K562 (cell line): Measurements from ENCODE around the gene SMG1. TPM values are rescaled to one million over a fixed set of nuclear protein-coding genes. Genes with fewer than 3 reads are reported as not detected.
A peak's percentile ranks its signal among the peaks of the same experiment; 100 is the strongest.
"Not testable (repeated sequence)": the region's sequence is repeated elsewhere in the genome, so short reads cannot be mapped to it uniquely, and the experiment has no call there.

Source experiments
- BHLHE40 ChIP-seq: IDR thresholded peaks from 2 replicates; pipeline ENCODE4 v1.6.1; 2011; ENCODE audit warnings: low read length, improper control_type of control experiment
- EGR1 ChIP-seq: fragments of 450-650 bp; conservative IDR thresholded peaks from 2 replicates; pipeline ENCODE4 v1.6.1; 2017; ENCODE audit warnings: mild to moderate bottlenecking
- FIP1L1 ChIP-seq: fragments of 200-400 bp; formaldehyde crosslinking; IDR thresholded peaks from 2 replicates; pipeline ENCODE4 v1.6.1; 2018; ENCODE audit warnings: mild to moderate bottlenecking, low read depth, low read length; ENCODE audit not compliant: poor library complexity, severe bottlenecking
- HMGN3 ChIP-seq: IDR thresholded peaks from 2 replicates; pipeline ENCODE4 v1.6.1; 2011; ENCODE audit warnings: borderline replicate concordance, low read depth, mild to moderate bottlenecking, mixed read lengths, low read length; ENCODE audit not compliant: insufficient read length; ENCODE audit errors: extremely low read depth
- KDM5B ChIP-seq: fragments of 200-600 bp; sonication (generic); IDR thresholded peaks from 2 replicates; pipeline ENCODE4 v1.6.1; 2012; ENCODE audit warnings: low read depth, mild to moderate bottlenecking, moderate library complexity, low read length, control low read depth, inconsistent platforms; ENCODE audit not compliant: insufficient replicate concordance
- NR2C2 ChIP-seq, 2 experiments: fragments of 200-800 bp in 1 of 2; sonication (Bioruptor generic) in 1 of 2; sonication (generic) in 1 of 2; formaldehyde crosslinking in 1 of 2; IDR thresholded peaks; 2 replicates each; pipeline versions ENCODE4 v1.6.1 to v1.8.0; 2016 to 2022; ENCODE audit warnings: mild to moderate bottlenecking in 1 of 2, missing compliant biosample characterization in 1 of 2, missing genetic modification characterization in 1 of 2, missing genetic modification reagents in 1 of 2
- POLR2G ChIP-seq: fragments of 200-400 bp; formaldehyde crosslinking; IDR thresholded peaks from 2 replicates; pipeline ENCODE4 v1.6.1; 2017; ENCODE audit warnings: low read depth, mild to moderate bottlenecking, antibody characterized with exemption, low read length, moderate library complexity
- ZFX ChIP-seq: sonication (generic); formaldehyde crosslinking; IDR thresholded peaks from 2 replicates; pipeline ENCODE4 v1.8.0; 2022; ENCODE audit warnings: mild to moderate bottlenecking, missing genetic modification reagents, moderate library complexity
- ZNF75A ChIP-seq: fragments of 450-650 bp; formaldehyde crosslinking; IDR thresholded peaks from 2 replicates; pipeline ENCODE4 v1.4.0; 2020; ENCODE audit warnings: mild to moderate bottlenecking
- polyA plus RNA-seq, 8 experiments: library from polyadenylated mRNA; depleted of rRNA in 4 of 8; stranded (reverse) in 5 of 8; unstranded in 3 of 8; fragments of >200 nt; fragmentation: Nextera tagmentation in 2 of 8; fragmentation: Illumina TruSeq in 1 of 8; extraction: Ambion mirVana in 2 of 8; extraction: Trizol in 1 of 8; gene quantifications; 2 replicates each; pipeline versions ENCODE4 v1.2.1 to v1.2.3, GENCODE V29; 2011 to 2014; ENCODE audit warnings: inconsistent platforms in 1 of 8, missing spikeins in 1 of 8
- total RNA-seq, 7 experiments: library from RNA; depleted of rRNA in 6 of 7; stranded (reverse); fragments of >200 nt in 6 of 7; fragmentation: Illumina TruSeq in 2 of 7; extraction: Trizol in 2 of 7; gene quantifications; 2 replicates each; pipeline versions ENCODE4 v1.2.1 to v1.2.3, GENCODE V29; 2011 to 2021; ENCODE audit warnings: low replicate concordance in 1 of 7
- TF ChIP-seq, protein P1 (sequence below), 2 experiments: fragments of 200-800 bp in 1 of 2; sonication (Bioruptor generic) in 1 of 2; sonication (generic) in 1 of 2; formaldehyde crosslinking in 1 of 2; IDR thresholded peaks in 1 of 2; conservative IDR thresholded peaks in 1 of 2; 2 replicates each; pipeline versions ENCODE4 v1.5.0 to v1.6.1; 2016 to 2020; ENCODE audit warnings: missing compliant biosample characterization in 1 of 2, missing genetic modification characterization in 1 of 2, missing genetic modification reagents in 1 of 2
- TF ChIP-seq, protein P2 (sequence below), 3 experiments: fragments of 200-800 bp in 1 of 3; fragments of 250-450 bp in 1 of 3; fragments of 450-650 bp in 1 of 3; sonication (Bioruptor Pico) in 1 of 3; sonication (Bioruptor generic) in 1 of 3; formaldehyde crosslinking in 1 of 3; IDR thresholded peaks; 2 replicates each; pipeline versions ENCODE4 v1.6.1 to v1.8.0; 2016 to 2022; ENCODE audit warnings: mild to moderate bottlenecking in 2 of 3, missing genetic modification characterization in 2 of 3, missing compliant biosample characterization in 1 of 3, moderate library complexity in 1 of 3
- TF ChIP-seq, protein P3 (sequence below): sonication (generic); formaldehyde crosslinking; IDR thresholded peaks from 2 replicates; pipeline ENCODE4 v1.8.0; 2022; ENCODE audit warnings: mild to moderate bottlenecking, missing genetic modification reagents
- TF ChIP-seq, protein P4 (sequence below): sonication (generic); formaldehyde crosslinking; IDR thresholded peaks from 2 replicates; pipeline ENCODE4 v1.5.0; 2020; ENCODE audit warnings: missing genetic modification reagents

SMG1 gene
- total and polyA plus RNA-seq, 9 of the 15 experiments (the other 6 are each of a cell fraction or from before 2014, with no cell fraction given) = 3.4 to 54.8 (median 32.0) TPM

DNA sequence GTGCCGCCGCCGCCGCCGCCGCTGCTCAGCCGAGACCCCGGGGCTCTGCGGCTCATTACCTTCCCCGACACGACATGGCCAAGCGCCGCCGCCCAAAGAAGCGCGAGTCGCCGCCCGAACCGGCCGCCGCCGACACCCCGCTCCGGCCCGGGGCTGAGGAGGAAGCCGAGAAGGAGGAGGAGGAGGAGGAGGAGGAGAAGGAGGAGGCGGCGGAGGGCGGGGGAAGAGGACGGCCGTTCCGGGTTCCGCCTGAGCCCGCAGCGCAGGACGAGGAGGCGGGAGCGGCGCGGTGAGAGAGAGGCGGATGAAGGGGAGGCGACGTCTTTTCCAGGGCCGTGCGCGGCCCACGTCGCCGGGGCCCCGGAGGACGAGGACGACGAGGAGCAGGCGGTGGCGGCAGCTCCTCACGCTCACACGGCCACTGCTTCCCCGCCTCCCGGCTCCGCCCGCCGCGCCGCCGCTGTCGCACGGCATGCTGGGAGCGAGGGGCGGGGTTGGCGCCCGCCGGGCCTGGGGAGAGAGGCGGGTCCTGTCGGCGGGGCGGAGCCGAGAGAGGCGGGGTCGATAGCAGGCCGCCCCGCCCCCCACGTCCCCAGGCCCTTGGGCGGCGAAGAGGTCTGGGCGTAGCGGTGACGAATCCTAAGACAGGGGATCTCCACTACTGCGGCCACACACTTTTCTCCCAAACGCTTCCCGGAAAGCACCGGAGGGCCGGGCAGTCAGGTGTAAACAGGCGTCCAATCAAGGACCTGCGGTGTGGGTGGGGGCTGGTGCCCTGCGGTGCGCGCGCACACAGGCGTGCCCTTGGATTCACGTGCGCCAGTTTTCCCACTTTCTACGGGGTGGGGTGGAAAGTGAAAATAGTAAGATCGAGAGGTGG is at the start of gene SMG1 (continued):
- not testable (repeated sequence) for TF ChIP-seq NR2C2 (CRISPR knock-in tag; IDR thresholded peaks at IDR 0.05)
- TF ChIP-seq NR2C2 (tag; IDR thresholded peaks at IDR 0.05) = 0 out of 2 replicates have a peak, but pooled peaks have one; percentile 12
- TF ChIP-seq HMGN3 = peak; percentile 78
- TF ChIP-seq, protein P1, sequence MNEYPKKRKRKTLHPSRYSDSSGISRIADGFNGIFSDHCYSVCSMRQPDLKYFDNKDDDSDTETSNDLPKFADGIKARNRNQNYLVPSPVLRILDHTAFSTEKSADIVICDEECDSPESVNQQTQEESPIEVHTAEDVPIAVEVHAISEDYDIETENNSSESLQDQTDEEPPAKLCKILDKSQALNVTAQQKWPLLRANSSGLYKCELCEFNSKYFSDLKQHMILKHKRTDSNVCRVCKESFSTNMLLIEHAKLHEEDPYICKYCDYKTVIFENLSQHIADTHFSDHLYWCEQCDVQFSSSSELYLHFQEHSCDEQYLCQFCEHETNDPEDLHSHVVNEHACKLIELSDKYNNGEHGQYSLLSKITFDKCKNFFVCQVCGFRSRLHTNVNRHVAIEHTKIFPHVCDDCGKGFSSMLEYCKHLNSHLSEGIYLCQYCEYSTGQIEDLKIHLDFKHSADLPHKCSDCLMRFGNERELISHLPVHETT (CRISPR knock-in tag; conservative IDR thresholded peaks at IDR 0.05 in 1 of 2, IDR thresholded peaks at IDR 0.05 in 1 of 2) = peak in 1 of 2 experiments; percentile 85; a peak in 1 of 4 replicates
- TF ChIP-seq BHLHE40 = peak; percentile 96
- peak; percentile 75 for TF ChIP-seq ZFX (CRISPR knock-in tag)
- peak; percentile 62 for TF ChIP-seq KDM5B
- TF ChIP-seq POLR2G = peak; percentile 94
- peak; percentile 80 for TF ChIP-seq ZNF75A (CRISPR knock-in tag)
- TF ChIP-seq FIP1L1 = peak; percentile 77
- TF ChIP-seq, protein P2, sequence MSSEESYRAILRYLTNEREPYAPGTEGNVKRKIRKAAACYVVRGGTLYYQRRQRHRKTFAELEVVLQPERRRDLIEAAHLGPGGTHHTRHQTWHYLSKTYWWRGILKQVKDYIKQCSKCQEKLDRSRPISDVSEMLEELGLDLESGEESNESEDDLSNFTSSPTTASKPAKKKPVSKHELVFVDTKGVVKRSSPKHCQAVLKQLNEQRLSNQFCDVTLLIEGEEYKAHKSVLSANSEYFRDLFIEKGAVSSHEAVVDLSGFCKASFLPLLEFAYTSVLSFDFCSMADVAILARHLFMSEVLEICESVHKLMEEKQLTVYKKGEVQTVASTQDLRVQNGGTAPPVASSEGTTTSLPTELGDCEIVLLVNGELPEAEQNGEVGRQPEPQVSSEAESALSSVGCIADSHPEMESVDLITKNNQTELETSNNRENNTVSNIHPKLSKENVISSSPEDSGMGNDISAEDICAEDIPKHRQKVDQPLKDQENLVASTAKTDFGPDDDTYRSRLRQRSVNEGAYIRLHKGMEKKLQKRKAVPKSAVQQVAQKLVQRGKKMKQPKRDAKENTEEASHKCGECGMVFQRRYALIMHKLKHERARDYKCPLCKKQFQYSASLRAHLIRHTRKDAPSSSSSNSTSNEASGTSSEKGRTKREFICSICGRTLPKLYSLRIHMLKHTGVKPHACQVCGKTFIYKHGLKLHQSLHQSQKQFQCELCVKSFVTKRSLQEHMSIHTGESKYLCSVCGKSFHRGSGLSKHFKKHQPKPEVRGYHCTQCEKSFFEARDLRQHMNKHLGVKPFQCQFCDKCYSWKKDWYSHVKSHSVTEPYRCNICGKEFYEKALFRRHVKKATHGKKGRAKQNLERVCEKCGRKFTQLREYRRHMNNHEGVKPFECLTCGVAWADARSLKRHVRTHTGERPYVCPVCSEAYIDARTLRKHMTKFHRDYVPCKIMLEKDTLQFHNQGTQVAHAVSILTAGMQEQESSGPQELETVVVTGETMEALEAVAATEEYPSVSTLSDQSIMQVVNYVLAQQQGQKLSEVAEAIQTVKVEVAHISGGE (CRISPR knock-in tag; IDR thresholded peaks at IDR 0.05) = peak in 1 of 3 experiments; percentile 25; a peak in 1 of 6 replicates
- TF ChIP-seq, protein P3, sequence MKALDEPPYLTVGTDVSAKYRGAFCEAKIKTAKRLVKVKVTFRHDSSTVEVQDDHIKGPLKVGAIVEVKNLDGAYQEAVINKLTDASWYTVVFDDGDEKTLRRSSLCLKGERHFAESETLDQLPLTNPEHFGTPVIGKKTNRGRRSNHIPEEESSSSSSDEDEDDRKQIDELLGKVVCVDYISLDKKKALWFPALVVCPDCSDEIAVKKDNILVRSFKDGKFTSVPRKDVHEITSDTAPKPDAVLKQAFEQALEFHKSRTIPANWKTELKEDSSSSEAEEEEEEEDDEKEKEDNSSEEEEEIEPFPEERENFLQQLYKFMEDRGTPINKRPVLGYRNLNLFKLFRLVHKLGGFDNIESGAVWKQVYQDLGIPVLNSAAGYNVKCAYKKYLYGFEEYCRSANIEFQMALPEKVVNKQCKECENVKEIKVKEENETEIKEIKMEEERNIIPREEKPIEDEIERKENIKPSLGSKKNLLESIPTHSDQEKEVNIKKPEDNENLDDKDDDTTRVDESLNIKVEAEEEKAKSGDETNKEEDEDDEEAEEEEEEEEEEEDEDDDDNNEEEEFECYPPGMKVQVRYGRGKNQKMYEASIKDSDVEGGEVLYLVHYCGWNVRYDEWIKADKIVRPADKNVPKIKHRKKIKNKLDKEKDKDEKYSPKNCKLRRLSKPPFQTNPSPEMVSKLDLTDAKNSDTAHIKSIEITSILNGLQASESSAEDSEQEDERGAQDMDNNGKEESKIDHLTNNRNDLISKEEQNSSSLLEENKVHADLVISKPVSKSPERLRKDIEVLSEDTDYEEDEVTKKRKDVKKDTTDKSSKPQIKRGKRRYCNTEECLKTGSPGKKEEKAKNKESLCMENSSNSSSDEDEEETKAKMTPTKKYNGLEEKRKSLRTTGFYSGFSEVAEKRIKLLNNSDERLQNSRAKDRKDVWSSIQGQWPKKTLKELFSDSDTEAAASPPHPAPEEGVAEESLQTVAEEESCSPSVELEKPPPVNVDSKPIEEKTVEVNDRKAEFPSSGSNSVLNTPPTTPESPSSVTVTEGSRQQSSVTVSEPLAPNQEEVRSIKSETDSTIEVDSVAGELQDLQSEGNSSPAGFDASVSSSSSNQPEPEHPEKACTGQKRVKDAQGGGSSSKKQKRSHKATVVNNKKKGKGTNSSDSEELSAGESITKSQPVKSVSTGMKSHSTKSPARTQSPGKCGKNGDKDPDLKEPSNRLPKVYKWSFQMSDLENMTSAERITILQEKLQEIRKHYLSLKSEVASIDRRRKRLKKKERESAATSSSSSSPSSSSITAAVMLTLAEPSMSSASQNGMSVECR (CRISPR knock-in tag) = peak; percentile 20; the same call in 1 of the 2 replicates
- TF ChIP-seq, protein P4, sequence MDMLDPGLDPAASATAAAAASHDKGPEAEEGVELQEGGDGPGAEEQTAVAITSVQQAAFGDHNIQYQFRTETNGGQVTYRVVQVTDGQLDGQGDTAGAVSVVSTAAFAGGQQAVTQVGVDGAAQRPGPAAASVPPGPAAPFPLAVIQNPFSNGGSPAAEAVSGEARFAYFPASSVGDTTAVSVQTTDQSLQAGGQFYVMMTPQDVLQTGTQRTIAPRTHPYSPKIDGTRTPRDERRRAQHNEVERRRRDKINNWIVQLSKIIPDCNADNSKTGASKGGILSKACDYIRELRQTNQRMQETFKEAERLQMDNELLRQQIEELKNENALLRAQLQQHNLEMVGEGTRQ (CRISPR knock-in tag) = peak; percentile 83
- peak; percentile 57 for TF ChIP-seq EGR1
